Hepatocyte (in vitro differentiated cells): Measurements from ENCODE around the gene DYNLT5. TPM values are rescaled to one million over a fixed set of nuclear protein-coding genes. Genes with fewer than 3 reads are reported as not detected.

Source experiments
- DNase-seq: peaks from one replicate; pipeline ENCODE4 v3.0.0-alpha.2; 2016; ENCODE audit warnings: low spot score
- H2AFZ ChIP-seq: fragments of 200-600 bp; sonication (generic); 2 replicates; pipeline ENCODE4 v1.6.0; 2016; ENCODE audit warnings: antibody characterized with exemption, mild to moderate bottlenecking
- H3K27ac ChIP-seq: fragments of 200-600 bp; sonication (generic); 2 replicates; pipeline ENCODE4 v1.5.1; 2016; ENCODE audit warnings: mild to moderate bottlenecking
- H3K27me3 ChIP-seq: fragments of 200-600 bp; sonication (generic); 2 replicates; pipeline ENCODE4 v1.6.1; 2016
- H3K36me3 ChIP-seq: fragments of 200-600 bp; sonication (generic); replicated peaks from 2 replicates; pipeline ENCODE4 v1.5.1; 2016; ENCODE audit warnings: low read depth; ENCODE audit not compliant: insufficient read depth
- H3K4me1 ChIP-seq: fragments of 200-600 bp; sonication (generic); 2 replicates; pipeline ENCODE4 v1.5.1; 2016; ENCODE audit warnings: mild to moderate bottlenecking, moderate library complexity; ENCODE audit not compliant: insufficient read depth
- H3K4me2 ChIP-seq: fragments of 200-600 bp; sonication (generic); 2 replicates; pipeline ENCODE4 v1.6.0; 2016
- H3K4me3 ChIP-seq: fragments of 200-600 bp; sonication (generic); 2 replicates; pipeline ENCODE4 v1.5.1; 2016; ENCODE audit warnings: mild to moderate bottlenecking
- H3K79me2 ChIP-seq: fragments of 200-600 bp; sonication (generic); 2 replicates; pipeline ENCODE4 v1.6.0; 2017; ENCODE audit warnings: mild to moderate bottlenecking
- H3K9me2 ChIP-seq: fragments of 200-600 bp; sonication (generic); replicated peaks from 2 replicates; pipeline ENCODE4 v1.6.0; 2017; ENCODE audit warnings: mild to moderate bottlenecking; ENCODE audit not compliant: insufficient read depth
- H3K9me3 ChIP-seq: fragments of 200-600 bp; sonication (generic); 2 replicates; pipeline ENCODE4 v1.5.1; 2016; ENCODE audit warnings: low read depth, mild to moderate bottlenecking
- H4K20me1 ChIP-seq: fragments of 200-600 bp; sonication (generic); 2 replicates; pipeline ENCODE4 v1.6.0; 2016; ENCODE audit warnings: mild to moderate bottlenecking; ENCODE audit not compliant: insufficient read depth, poor library complexity, severe bottlenecking
- CTCF ChIP-seq: fragments of 200-600 bp; sonication (generic); IDR thresholded peaks from 2 replicates; pipeline ENCODE4 v1.5.1; 2016; ENCODE audit warnings: antibody characterized with exemption, mild to moderate bottlenecking; ENCODE audit not compliant: poor library complexity
- EZH2 ChIP-seq: fragments of 200-600 bp; sonication (generic); IDR thresholded peaks from 2 replicates; pipeline ENCODE4 v1.6.1; 2016; ENCODE audit warnings: antibody characterized with exemption, mild to moderate bottlenecking, borderline replicate concordance
- EZH2phosphoT487 ChIP-seq: fragments of 200-600 bp; sonication (generic); IDR thresholded peaks from one replicate; pipeline ENCODE4 v1.6.1; 2018; ENCODE audit warnings: antibody characterized with exemption, mild to moderate bottlenecking, low read depth, moderate library complexity; ENCODE audit not compliant: unreplicated experiment, severe bottlenecking
- WGBS: methylation state at CpG from one replicate; pipeline ENCODE4 v1.1.6; 2016; ENCODE audit warnings: low lambda C conversion rate; ENCODE audit errors: missing lambda C conversion rate; 5-methylcytosine and 5-hydroxymethylcytosine counted together
- polyA plus RNA-seq: library from polyadenylated mRNA; unstranded; fragments of >200 nt; fragmentation: Nextera tagmentation; extraction: Ambion mirVana; gene quantifications from 2 replicates; pipeline ENCODE4 v1.2.1, GENCODE V29; 2016
- total RNA-seq: library from RNA; depleted of rRNA; stranded (reverse); fragments of >200 nt; gene quantifications from 2 replicates; pipeline ENCODE4 v1.2.3, GENCODE V29; 2014

Gene DYNLT5
- total and polyA plus RNA-seq, 2 experiments from 2014 or later: 0.10 to 0.13 TPM

GRCh38 chr1:66764994-66765578, 12.8 kb downstream of the DYNLT5 start:
- no peaks in the 10 kb centered on the region for H3K9me3 ChIP-seq

GRCh38 chr1:66767626-66768025, 15.4 kb downstream of the DYNLT5 start:
- Histone ChIP-seq H3K36me3 (no peaks in the 10 kb centered on the region), H3K4me1 (no peaks in the 10 kb centered on the region), H3K9me3 (no peaks in the 10 kb centered on the region), H4K20me1 (no peaks in the 10 kb centered on the region), H3K27me3 (no peaks in the 10 kb centered on the region), H3K9me2 (no peaks in the 10 kb centered on the region), H3K4me2 (no peak overlapping the region), H3K27ac (no peak overlapping the region), H2AFZ (no peak overlapping the region), H3K4me3 (no peak overlapping the region), H3K79me2 (no peaks in the 10 kb centered on the region)
- no peak for DNase-seq
- no peak for TF ChIP-seq EZH2
- TF ChIP-seq EZH2phosphoT487: no peak
- TF ChIP-seq CTCF: no peak

More at GRCh38 chr1:66764994-66765578, 12.8 kb downstream of the DYNLT5 start:
- Histone ChIP-seq H3K4me1 (no peaks in the 10 kb centered on the region), H3K79me2 (no peaks in the 10 kb centered on the region), H3K9me2 (no peaks in the 10 kb centered on the region), H3K27me3 (no peaks in the 10 kb centered on the region), H4K20me1 (no peaks in the 10 kb centered on the region), H3K4me3 (no peak overlapping the region), H3K36me3 (no peaks in the 10 kb centered on the region), H3K27ac (no peak overlapping the region), H2AFZ (no peak overlapping the region), H3K4me2 (no peak overlapping the region)
- WGBS: 30% methylated on average over 3 of the region's 3 CpGs
- no peak for TF ChIP-seq EZH2phosphoT487
- TF ChIP-seq EZH2: no peak
- peak; percentile 88 for TF ChIP-seq CTCF
- peak; percentile 66 for DNase-seq

- DNase-seq: no peak
- H4K20me1 ChIP-seq: no peaks in the 10 kb centered on the region
- WGBS: 88% methylated on average over 1 of the region's 1 CpG
- H3K79me2 ChIP-seq: no peaks in the 10 kb centered on the region
- H3K27me3 ChIP-seq: no peaks in the 10 kb centered on the region
- TF ChIP-seq CTCF (no peak), EZH2phosphoT487 (no peak), EZH2 (no peak)
- no peaks in the 10 kb centered on the region for H3K9me2 ChIP-seq
- H3K4me2 ChIP-seq: no peak overlapping the region
- no peaks in the 10 kb centered on the region for H3K9me3 ChIP-seq
- H3K4me1 ChIP-seq: no peaks in the 10 kb centered on the region
- H3K4me3 ChIP-seq: no peak overlapping the region
- H3K36me3 ChIP-seq: no peaks in the 10 kb centered on the region
- H2AFZ ChIP-seq: no peak overlapping the region
- no peak overlapping the region for H3K27ac ChIP-seq
Measured at GRCh38 chr1:66768965-66769364, 16.7 kb downstream of the DYNLT5 start.
